ENCODE measurements around the gene BCAS3.

The BCAS3 gene

DNA sequence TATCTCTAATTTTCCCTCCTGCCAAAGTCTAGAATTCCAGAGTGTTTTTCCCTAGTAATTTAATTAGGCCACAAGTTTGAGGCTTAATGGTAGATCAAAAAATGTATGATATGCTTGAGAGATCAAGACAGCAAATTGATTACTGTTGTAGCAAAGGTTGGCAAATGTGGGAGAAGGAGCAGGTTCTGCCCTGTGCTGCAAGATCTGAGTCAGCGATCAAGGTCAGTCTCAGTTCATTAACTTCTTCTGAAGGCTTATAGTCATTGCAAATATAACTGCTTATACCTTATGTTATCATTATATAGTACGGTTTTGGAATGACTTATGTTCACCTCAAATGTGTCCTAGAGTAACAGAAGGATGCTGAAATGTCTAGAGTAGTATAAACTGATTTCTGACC is 490.9 kb downstream of the BCAS3 start:
- no peak for DNase-seq
- H3K9me3 Mint-ChIP-seq, result peaks cover 6% of the 10 kb centered on the region
- no peaks in the 10 kb centered on the region for H3K27me3 Mint-ChIP-seq
- H3K4me1 Mint-ChIP-seq (ENCODE audit: low read depth), result no peaks in the 10 kb centered on the region
- H3K36me3 Mint-ChIP-seq (ENCODE audit: low read depth), result peaks cover 6% of the 10 kb centered on the region
- no peak overlapping the region for H3K27ac Mint-ChIP-seq
- H3K4me3 Mint-ChIP-seq, result no peak overlapping the region

DNA sequence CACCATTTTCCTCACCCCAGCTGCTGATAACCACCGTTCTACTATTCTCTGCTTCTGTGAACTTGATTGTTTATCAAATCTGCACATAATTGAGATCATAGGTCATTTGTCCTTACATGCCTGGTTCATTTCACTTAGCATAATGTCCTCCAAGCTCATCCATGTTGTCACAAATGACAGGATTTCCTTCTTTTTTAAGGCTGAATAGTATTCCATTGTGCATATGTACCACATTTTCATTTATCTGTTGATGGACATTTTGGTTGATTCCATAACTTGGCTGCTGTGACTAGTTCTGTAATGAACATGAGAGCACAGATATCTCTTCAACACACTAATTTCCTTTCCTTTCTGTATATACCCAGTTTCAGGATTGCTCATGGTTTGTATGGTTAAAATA is 496.7 kb downstream of the BCAS3 start:
- no peak for DNase-seq
- Mint-ChIP-seq H3K27ac (no peak overlapping the region), H3K9me3 (peaks cover 3% of the 10 kb centered on the region), H3K4me1 (ENCODE audit: low read depth) (no peaks in the 10 kb centered on the region), H3K27me3 (no peaks in the 10 kb centered on the region), H3K4me3 (no peak overlapping the region), H3K36me3 (ENCODE audit: low read depth) (peaks cover 5% of the 10 kb centered on the region)

GRCh38 chr17:61175298-61176142 is 497.9 kb downstream of the BCAS3 start:
- Mint-ChIP-seq H3K27me3 (no peaks in the 10 kb centered on the region), H3K36me3 (ENCODE audit: low read depth) (peaks cover 5% of the 10 kb centered on the region), H3K27ac (no peak overlapping the region), H3K4me3 (no peak overlapping the region), H3K9me3 (peaks cover 3% of the 10 kb centered on the region), H3K4me1 (ENCODE audit: low read depth) (no peaks in the 10 kb centered on the region)
- DNase-seq, result no peak

DNA sequence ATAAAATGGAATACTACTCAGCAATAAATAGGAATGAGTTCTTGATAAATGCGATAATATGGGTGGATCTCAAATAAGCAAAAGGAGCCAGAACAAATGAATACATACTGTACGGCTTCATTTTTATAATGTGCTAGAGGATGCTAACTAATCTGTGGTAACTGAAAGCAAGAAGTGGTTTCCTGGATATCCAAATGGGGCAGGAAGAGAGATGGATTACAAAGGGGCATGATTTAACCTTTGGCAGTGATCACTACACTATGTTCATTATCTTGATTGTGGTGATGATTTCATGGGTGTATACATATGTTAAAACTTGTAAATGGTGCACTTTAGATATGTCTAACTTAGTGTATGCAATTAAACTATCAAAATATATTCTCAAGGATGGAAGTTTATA is 499.7 kb downstream of the BCAS3 start:
- H3K9me3 Mint-ChIP-seq, result peaks cover 3% of the 10 kb centered on the region
- H3K36me3 Mint-ChIP-seq (ENCODE audit: low read depth), result no peaks in the 10 kb centered on the region
- DNase-seq, result no peak
- no peak overlapping the region for H3K4me3 Mint-ChIP-seq
- no peaks in the 10 kb centered on the region for H3K4me1 Mint-ChIP-seq (ENCODE audit: low read depth)
- H3K27me3 Mint-ChIP-seq, result no peaks in the 10 kb centered on the region
- no peak overlapping the region for H3K27ac Mint-ChIP-seq

- Mint-ChIP-seq H3K27me3 (no peaks in the 10 kb centered on the region), H3K9me3 (peaks cover 3% of the 10 kb centered on the region), H3K27ac (no peak overlapping the region), H3K4me3 (no peak overlapping the region), H3K36me3 (ENCODE audit: low read depth) (no peaks in the 10 kb centered on the region), H3K4me1 (ENCODE audit: low read depth) (no peaks in the 10 kb centered on the region)
- no peak for DNase-seq
Observed at GRCh38 chr17:61178284-61178683, 500.6 kb downstream of the BCAS3 start.

GRCh38 chr17:61179380-61179806 is 501.7 kb downstream of the BCAS3 start:
- H3K36me3 Mint-ChIP-seq (ENCODE audit: low read depth), result no peaks in the 10 kb centered on the region
- H3K27ac Mint-ChIP-seq, result no peak overlapping the region
- no peaks in the 10 kb centered on the region for H3K27me3 Mint-ChIP-seq
- DNase-seq, result no peak
- no peaks in the 10 kb centered on the region for H3K9me3 Mint-ChIP-seq
- no peaks in the 10 kb centered on the region for H3K4me1 Mint-ChIP-seq (ENCODE audit: low read depth)
- H3K4me3 Mint-ChIP-seq, result no peak overlapping the region

GRCh38 chr17:61183793-61184192 is 506.1 kb downstream of the BCAS3 start:
- no peak for DNase-seq
- no peaks in the 10 kb centered on the region for H3K36me3 Mint-ChIP-seq (ENCODE audit: low read depth)
- no peaks in the 10 kb centered on the region for H3K9me3 Mint-ChIP-seq
- H3K27me3 Mint-ChIP-seq, result no peaks in the 10 kb centered on the region
- no peak overlapping the region for H3K27ac Mint-ChIP-seq
- no peaks in the 10 kb centered on the region for H3K4me1 Mint-ChIP-seq (ENCODE audit: low read depth)
- H3K4me3 Mint-ChIP-seq, result no peak overlapping the region

GRCh38 chr17:61185385-61185784 is 507.7 kb downstream of the BCAS3 start:
- H3K9me3 Mint-ChIP-seq, result no peaks in the 10 kb centered on the region
- H3K4me3 Mint-ChIP-seq, result no peak overlapping the region
- no peaks in the 10 kb centered on the region for H3K27me3 Mint-ChIP-seq
- no peak for DNase-seq
- H3K27ac Mint-ChIP-seq, result no peak overlapping the region
- H3K4me1 Mint-ChIP-seq (ENCODE audit: low read depth), result no peaks in the 10 kb centered on the region
- H3K36me3 Mint-ChIP-seq (ENCODE audit: low read depth), result no peaks in the 10 kb centered on the region

- Mint-ChIP-seq H3K4me1 (ENCODE audit: low read depth) (no peaks in the 10 kb centered on the region), H3K36me3 (ENCODE audit: low read depth) (no peaks in the 10 kb centered on the region), H3K9me3 (no peaks in the 10 kb centered on the region), H3K27ac (no peak overlapping the region), H3K4me3 (no peak overlapping the region), H3K27me3 (no peaks in the 10 kb centered on the region)
- no peak for DNase-seq
Observed at GRCh38 chr17:61187038-61187437, 509.4 kb downstream of the BCAS3 start.

DNA sequence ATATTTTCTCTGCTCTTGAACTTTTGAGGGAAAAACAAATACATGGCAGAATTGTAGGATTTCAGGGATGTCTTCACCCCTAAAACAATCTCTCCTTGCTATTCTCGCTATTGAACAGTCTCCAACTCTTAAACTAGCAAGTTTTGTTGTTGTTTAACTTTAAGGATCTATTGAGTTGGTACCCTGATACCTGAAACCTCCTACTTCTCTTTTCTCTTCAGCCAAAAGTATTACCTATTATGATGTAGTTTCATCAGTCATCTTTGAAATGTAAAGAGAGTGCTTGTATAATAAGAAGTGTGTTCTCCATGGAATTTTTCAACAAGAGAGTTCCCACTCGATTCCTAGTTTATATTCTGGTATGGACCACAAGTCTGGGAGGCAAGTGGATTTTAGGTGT is 510.4 kb downstream of the BCAS3 start:
- no peak for DNase-seq
- Mint-ChIP-seq H3K36me3 (ENCODE audit: low read depth) (no peaks in the 10 kb centered on the region), H3K4me3 (no peak overlapping the region), H3K4me1 (ENCODE audit: low read depth) (no peaks in the 10 kb centered on the region), H3K27ac (no peak overlapping the region), H3K27me3 (no peaks in the 10 kb centered on the region), H3K9me3 (no peaks in the 10 kb centered on the region)

DNA sequence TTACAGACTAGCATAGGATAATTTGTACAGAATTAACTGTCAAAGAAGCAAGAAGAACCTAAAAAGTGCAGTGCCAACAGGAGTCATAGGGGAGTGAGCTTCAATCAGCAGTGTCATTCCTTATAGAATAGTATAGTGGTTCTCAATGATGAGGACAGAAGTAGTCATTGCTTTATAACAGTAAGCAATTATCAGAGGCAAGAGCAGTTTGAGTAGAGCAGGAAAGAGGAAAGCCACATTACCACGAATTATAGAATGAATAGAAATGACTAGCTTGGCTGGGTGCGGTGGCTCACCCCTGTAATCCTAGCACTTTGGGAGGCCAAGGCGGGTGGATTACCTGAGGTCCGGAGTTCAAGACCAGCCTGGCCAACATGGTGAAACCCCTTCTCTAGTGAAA is 512.3 kb downstream of the BCAS3 start:
- no peak overlapping the region for H3K4me3 Mint-ChIP-seq
- no peaks in the 10 kb centered on the region for H3K36me3 Mint-ChIP-seq (ENCODE audit: low read depth)
- H3K27me3 Mint-ChIP-seq, result no peaks in the 10 kb centered on the region
- no peaks in the 10 kb centered on the region for H3K4me1 Mint-ChIP-seq (ENCODE audit: low read depth)
- H3K9me3 Mint-ChIP-seq, result no peaks in the 10 kb centered on the region
- H3K27ac Mint-ChIP-seq, result no peak overlapping the region
- DNase-seq, result no peak

DNA sequence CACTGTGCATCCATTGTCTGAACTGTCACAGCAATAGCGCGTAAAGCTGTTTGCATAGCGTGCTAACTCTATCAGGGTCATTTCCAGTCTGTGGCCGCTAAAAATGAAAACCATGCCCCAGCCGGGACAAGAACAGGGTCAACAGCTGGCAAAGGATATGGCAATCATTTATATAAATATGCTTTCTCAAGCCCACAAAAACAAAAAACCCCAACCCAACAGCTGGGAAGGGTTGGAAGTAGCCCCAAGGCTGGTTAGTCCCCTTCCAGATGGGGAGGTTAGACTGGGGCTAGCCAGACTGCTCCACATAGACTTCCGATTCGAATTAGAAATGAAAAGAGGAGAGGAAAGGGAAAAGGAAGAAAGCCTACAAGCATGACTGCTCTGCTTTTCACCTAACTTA is 518.7 kb downstream of the BCAS3 start:
- DNase-seq, result no peak
- no peaks in the 10 kb centered on the region for H3K36me3 Mint-ChIP-seq (ENCODE audit: low read depth)
- H3K9me3 Mint-ChIP-seq, result no peaks in the 10 kb centered on the region
- no peaks in the 10 kb centered on the region for H3K27me3 Mint-ChIP-seq
- no peak overlapping the region for H3K4me3 Mint-ChIP-seq
- H3K27ac Mint-ChIP-seq, result no peak overlapping the region
- H3K4me1 Mint-ChIP-seq (ENCODE audit: low read depth), result no peaks in the 10 kb centered on the region

- Mint-ChIP-seq H3K4me3 (no peak overlapping the region), H3K4me1 (ENCODE audit: low read depth) (no peaks in the 10 kb centered on the region), H3K27ac (no peak overlapping the region), H3K27me3 (no peaks in the 10 kb centered on the region), H3K36me3 (ENCODE audit: low read depth) (no peaks in the 10 kb centered on the region), H3K9me3 (no peaks in the 10 kb centered on the region)
- no peak for DNase-seq
Observed at GRCh38 chr17:61196799-61197198, 519.1 kb downstream of the BCAS3 start.

DNA sequence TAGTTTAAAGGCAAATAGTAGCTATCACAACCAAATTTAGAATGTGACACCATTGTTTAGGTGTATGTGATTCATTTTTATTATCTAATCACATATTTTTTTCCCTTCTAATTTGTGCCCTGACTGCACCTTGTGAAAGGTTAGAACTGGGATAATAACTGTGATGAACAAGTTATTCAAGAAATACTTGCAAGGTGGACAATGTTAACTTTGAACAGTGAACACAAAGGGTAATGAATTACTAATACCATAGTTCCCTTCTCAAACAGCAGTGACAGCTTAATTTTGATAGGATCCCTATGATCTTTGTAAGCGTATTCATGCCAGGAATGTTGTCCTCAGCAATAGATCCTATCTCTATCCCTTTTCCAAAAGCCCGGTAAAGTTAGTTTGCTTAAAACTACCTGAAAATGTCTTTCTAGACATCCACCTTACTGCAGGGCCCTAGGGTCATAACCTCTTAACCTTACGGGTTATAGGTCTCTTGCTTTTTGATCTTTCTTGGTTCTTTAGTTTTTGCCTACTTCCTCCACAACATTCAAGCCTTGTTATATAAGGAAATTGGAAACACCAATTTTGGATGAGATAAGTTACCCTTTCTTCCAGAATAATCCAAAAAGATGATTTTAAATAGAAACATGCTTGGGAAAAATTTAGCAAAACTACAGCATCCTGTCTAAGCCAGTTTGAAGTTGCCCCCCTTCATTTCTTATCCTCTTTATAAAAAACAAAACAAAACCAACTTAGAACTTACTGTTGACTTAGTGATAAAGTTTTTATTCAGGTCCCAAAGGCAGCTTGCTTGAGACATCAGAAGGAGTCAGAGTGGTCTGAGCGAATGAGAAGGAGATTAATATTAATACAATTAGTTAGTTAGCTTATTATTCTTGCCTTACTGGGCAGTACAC is 522.0 kb downstream of the BCAS3 start:
- Mint-ChIP-seq H3K36me3 (ENCODE audit: low read depth) (no peaks in the 10 kb centered on the region), H3K4me1 (ENCODE audit: low read depth) (no peaks in the 10 kb centered on the region), H3K27ac (no peak overlapping the region), H3K27me3 (no peaks in the 10 kb centered on the region), H3K9me3 (no peaks in the 10 kb centered on the region), H3K4me3 (no peak overlapping the region)
- no peak for DNase-seq

GRCh38 chr17:61200339-61200715 is 522.7 kb downstream of the BCAS3 start:
- Mint-ChIP-seq H3K27ac (no peak overlapping the region), H3K27me3 (no peaks in the 10 kb centered on the region), H3K4me1 (ENCODE audit: low read depth) (no peaks in the 10 kb centered on the region), H3K9me3 (no peaks in the 10 kb centered on the region), H3K4me3 (no peak overlapping the region), H3K36me3 (ENCODE audit: low read depth) (no peaks in the 10 kb centered on the region)
- no peak for DNase-seq

All from activated T-cell treated with anti-CD3 and anti-CD28 coated beads, Interleukin-2, amount 50 U/mL, for 24 hours (primary cell).